Measurements from ENCODE around the gene PAGE4.

DNA sequence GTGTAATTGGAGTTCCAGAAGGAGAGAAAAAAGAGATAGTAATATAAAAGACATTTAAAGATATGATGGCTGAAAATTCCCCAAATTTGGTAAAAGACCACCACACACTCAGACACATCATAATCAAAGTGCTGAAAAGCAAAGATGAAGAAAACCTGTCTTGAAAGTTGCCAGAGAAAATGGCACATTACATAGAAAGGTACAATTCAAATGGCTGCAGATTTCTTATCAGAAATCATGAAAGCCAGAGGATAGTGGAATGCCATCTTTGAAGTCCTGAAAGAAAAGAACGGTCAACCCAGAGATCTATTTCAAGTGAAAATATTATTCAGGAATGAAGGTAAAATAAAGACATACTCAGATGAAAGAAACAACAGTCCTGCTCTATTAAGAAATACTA is 29.3 kb upstream of the PAGE4 start:
- TF ChIP-seq, protein P1, sequence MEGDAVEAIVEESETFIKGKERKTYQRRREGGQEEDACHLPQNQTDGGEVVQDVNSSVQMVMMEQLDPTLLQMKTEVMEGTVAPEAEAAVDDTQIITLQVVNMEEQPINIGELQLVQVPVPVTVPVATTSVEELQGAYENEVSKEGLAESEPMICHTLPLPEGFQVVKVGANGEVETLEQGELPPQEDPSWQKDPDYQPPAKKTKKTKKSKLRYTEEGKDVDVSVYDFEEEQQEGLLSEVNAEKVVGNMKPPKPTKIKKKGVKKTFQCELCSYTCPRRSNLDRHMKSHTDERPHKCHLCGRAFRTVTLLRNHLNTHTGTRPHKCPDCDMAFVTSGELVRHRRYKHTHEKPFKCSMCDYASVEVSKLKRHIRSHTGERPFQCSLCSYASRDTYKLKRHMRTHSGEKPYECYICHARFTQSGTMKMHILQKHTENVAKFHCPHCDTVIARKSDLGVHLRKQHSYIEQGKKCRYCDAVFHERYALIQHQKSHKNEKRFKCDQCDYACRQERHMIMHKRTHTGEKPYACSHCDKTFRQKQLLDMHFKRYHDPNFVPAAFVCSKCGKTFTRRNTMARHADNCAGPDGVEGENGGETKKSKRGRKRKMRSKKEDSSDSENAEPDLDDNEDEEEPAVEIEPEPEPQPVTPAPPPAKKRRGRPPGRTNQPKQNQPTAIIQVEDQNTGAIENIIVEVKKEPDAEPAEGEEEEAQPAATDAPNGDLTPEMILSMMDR (IDR thresholded peaks at IDR 0.05) = no peak
- TF ChIP-seq POLR2AphosphoS5 (IDR thresholded peaks at IDR 0.05) = no peak
- no peak for TF ChIP-seq POLR2A (IDR thresholded peaks at IDR 0.05)
